ENCODE measurements around the gene PTPRT. TPM values are rescaled to one million over a fixed set of nuclear protein-coding genes. Genes with fewer than 3 reads are reported as not detected.

The PTPRT gene
- total RNA-seq, 4 donors from 2014 or later, result under 0.01 to 0.64 (median 0.40) TPM

DNA sequence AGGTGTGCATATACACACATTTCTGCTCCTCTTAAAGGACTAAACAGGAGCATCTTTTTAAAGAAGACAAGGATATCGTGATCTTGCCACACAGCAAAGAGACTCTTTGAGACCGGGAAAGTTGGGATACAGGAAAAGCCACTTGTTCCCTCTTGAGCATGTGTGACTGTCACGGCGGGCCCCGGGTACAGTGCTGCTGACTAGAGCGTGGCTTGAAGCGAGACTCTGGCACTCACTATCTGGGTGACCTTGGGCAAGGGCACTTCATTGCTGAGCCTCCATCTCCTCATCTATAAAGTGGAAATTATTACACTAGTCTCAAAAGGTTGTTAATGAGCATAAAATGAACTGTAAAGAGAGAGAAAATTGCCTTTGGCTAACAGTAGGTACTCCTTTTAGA is 713.9 kb downstream of the PTPRT start:
- in situ Hi-C loops (cut with MboI; ENCODE audit: low pct_ligation_motif_present in 1 of 4, low pct_unique_long_range_greater_than_20kb in 1 of 4, low sequenced_read_pairs in 3 of 4) (no loop called here), intact Hi-C loops (cut with DNase I; ENCODE audit: low total_unique reads) (no loop called here)
- Histone ChIP-seq H3K27ac (no peak overlapping the region), H3K27me3 (no peaks in the 10 kb centered on the region), H3K36me3 (no peaks in the 10 kb centered on the region), H3K4me3 (no peak overlapping the region), H3K9me3 (no peaks in the 10 kb centered on the region), H3K4me1 (no peaks in the 10 kb centered on the region)
- WGBS, 2 donors (ENCODE audit: low coverage in 1 of 2), result 86% methylated on average over 7 of the region's 7 CpGs; no CpG with 5 or more reads in 1 of the 2 donors
- DNase-seq, result no peak
- TF ChIP-seq POLR2AphosphoS5 (IDR thresholded peaks at IDR 0.05) (no peak), CTCF (IDR thresholded peaks at IDR 0.05) (no peak), POLR2A (IDR thresholded peaks at IDR 0.05) (no peak), EP300 (IDR thresholded peaks at IDR 0.05; ENCODE audit: low read depth) (no peak)

GRCh38 chr20:42474646-42475045 is 715.1 kb downstream of the PTPRT start:
- no peak for DNase-seq
- Histone ChIP-seq H3K27ac (no peak overlapping the region), H3K27me3 (no peaks in the 10 kb centered on the region), H3K36me3 (no peaks in the 10 kb centered on the region), H3K4me3 (no peak overlapping the region), H3K4me1 (no peaks in the 10 kb centered on the region), H3K9me3 (no peaks in the 10 kb centered on the region)
- in situ Hi-C loops (cut with MboI; ENCODE audit: low pct_ligation_motif_present in 1 of 4, low pct_unique_long_range_greater_than_20kb in 1 of 4, low sequenced_read_pairs in 3 of 4) (no loop called here), intact Hi-C loops (cut with DNase I; ENCODE audit: low total_unique reads) (no loop called here)
- WGBS, 2 donors (ENCODE audit: low coverage in 1 of 2), result 63% methylated on average over 5 of the region's 6 CpGs; no CpG with 5 or more reads in 1 of the 2 donors
- TF ChIP-seq CTCF (IDR thresholded peaks at IDR 0.05) (no peak), EP300 (IDR thresholded peaks at IDR 0.05; ENCODE audit: low read depth) (no peak), POLR2AphosphoS5 (IDR thresholded peaks at IDR 0.05) (no peak), POLR2A (IDR thresholded peaks at IDR 0.05) (no peak)

- WGBS, 2 donors (ENCODE audit: low coverage in 1 of 2), result 91 to 100% methylated on average over 1 to 19 of the region's 19 CpGs
- DNase-seq, result no peak
- intact Hi-C loops (cut with DNase I; ENCODE audit: low total_unique reads), result no loop called here
Measured at GRCh38 chr20:42472198-42472597, 717.5 kb downstream of the PTPRT start.

DNA sequence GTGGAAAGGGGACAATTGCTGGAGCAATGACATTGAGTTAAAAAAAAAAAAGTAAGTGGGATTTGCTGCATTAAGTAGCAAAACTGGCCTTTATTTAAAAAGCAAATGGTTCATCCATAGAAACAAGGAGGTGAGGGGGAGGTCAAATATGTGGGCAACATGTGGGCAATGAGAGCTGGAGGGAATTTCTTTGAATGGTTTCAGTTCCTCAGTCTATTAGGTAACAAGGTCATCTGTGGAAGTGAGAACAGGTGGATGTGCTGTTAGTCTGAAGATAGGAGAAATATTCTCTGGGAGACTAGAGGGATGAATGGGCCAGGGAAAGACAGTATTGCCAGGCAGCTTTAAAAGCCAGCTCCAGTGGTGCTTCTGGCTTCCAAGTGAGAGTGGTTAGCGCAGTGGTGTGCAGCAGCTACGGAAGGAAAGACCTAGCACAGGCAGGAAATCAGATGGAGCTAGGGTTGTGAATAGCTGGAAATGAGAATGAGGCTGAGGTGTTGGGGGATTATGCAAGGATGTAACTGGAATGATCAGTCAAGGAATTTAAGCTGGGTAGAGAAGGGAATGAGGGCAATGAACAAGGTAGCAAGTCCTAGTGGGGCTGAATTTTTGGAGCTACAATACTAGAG is 727.6 kb downstream of the PTPRT start:
- no peak for DNase-seq
- Histone ChIP-seq H3K27ac (no peak overlapping the region), H3K4me3 (no peak overlapping the region), H3K4me1 (no peaks in the 10 kb centered on the region), H3K9me3 (no peaks in the 10 kb centered on the region), H3K36me3 (no peaks in the 10 kb centered on the region), H3K27me3 (no peaks in the 10 kb centered on the region)
- in situ Hi-C loops (cut with MboI; ENCODE audit: low pct_ligation_motif_present in 1 of 4, low pct_unique_long_range_greater_than_20kb in 1 of 4, low sequenced_read_pairs in 3 of 4), result no loop called here
- TF ChIP-seq CTCF (IDR thresholded peaks at IDR 0.05), result no peak
- TF ChIP-seq POLR2A (IDR thresholded peaks at IDR 0.05), result no peak
- TF ChIP-seq POLR2AphosphoS5 (IDR thresholded peaks at IDR 0.05), result no peak
- no peak for TF ChIP-seq EP300 (IDR thresholded peaks at IDR 0.05; ENCODE audit: low read depth)
- 67% methylated on average over 2 of the region's 2 CpGs; no CpG with 5 or more reads in 1 of the 2 donors for WGBS, 2 donors (ENCODE audit: low coverage in 1 of 2)
- intact Hi-C loops (cut with DNase I; ENCODE audit: low total_unique reads), result no loop called here

More at GRCh38 chr20:42472198-42472597, 717.5 kb downstream of the PTPRT start:
- Histone ChIP-seq H3K4me1 (no peaks in the 10 kb centered on the region), H3K27me3 (no peaks in the 10 kb centered on the region), H3K4me3 (no peak overlapping the region), H3K9me3 (no peaks in the 10 kb centered on the region), H3K27ac (no peak overlapping the region), H3K36me3 (no peaks in the 10 kb centered on the region)
- in situ Hi-C loops (cut with MboI; ENCODE audit: low pct_ligation_motif_present in 1 of 4, low pct_unique_long_range_greater_than_20kb in 1 of 4, low sequenced_read_pairs in 3 of 4), result no loop called here
- TF ChIP-seq CTCF (IDR thresholded peaks at IDR 0.05), result no peak
- no peak for TF ChIP-seq POLR2A (IDR thresholded peaks at IDR 0.05)
- TF ChIP-seq EP300 (IDR thresholded peaks at IDR 0.05; ENCODE audit: low read depth), result no peak
- TF ChIP-seq POLR2AphosphoS5 (IDR thresholded peaks at IDR 0.05), result no peak

All from transverse colon (tissue), 4 donors.